ENCODE data around the gene ZFP69. TPM values are rescaled to one million over a fixed set of nuclear protein-coding genes. Genes with fewer than 3 reads are reported as not detected.

Gene ZFP69
- total and polyA plus RNA-seq, 10 of the 15 experiments (the other 5 are each of a cell fraction or from before 2014, with no cell fraction given), result 1.9 to 6.4 (median 3.7) TPM

DNA sequence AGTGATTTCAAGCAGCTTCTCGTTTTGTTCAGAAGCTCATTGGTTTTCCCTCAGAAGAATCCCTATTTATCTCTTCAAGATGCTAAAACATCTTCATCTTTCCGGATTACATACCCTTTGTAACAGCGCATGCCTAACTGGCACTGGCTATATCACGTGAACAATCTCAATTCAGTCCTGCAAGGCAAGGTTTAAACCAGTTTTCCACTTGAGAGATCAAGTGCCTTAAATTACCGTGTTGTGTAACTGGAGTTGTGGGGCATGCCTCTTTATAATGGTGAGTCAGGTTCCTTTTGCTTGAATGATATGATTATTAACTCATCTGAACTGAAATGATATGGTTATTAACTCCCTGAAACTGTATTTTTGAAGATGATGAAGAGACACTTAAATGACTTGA lies 37.8 kb upstream of the ZFP69 start:
- POLR2A ChIA-PET, result interaction anchor here (1.0 kb wide), 1 partner anchor 29 kb away, joined by 3 read pairs; no protein-coding TSS in a partner anchor
- FAIRE-seq (no peak), ATAC-seq (no peak), DNase-seq (ENCODE audit: low read depth, low spot score) (no peak)
- CTCF ChIA-PET, result interaction anchor here (0.7 to 3.5 kb wide), 15 partner anchors 10 to 362 kb away, joined by 3 to 40 read pairs (median 8); partner anchors contain the start of gene ZFP69B
- Histone ChIP-seq H3K9me3 (replicated peaks; ENCODE audit: control insufficient read depth, insufficient read depth, low read length) (no peaks in the 10 kb centered on the region; the same call in 1 of the 3 replicates), H3K4me3 (no peak overlapping the region), H3K27ac (ENCODE audit: control insufficient read depth, insufficient read depth) (no peak overlapping the region), H3K27me3 (replicated peaks in 1 of 2; ENCODE audit: control insufficient read depth in 2 of 2, insufficient read depth in 2 of 2, low read length in 1 of 2) (no peaks in the 10 kb centered on the region), H3K4me1 (ENCODE audit: control insufficient read depth, insufficient read depth, low read length) (no peaks in the 10 kb centered on the region), H2AFZ (ENCODE audit: control insufficient read depth, low read depth, low read length) (no peak overlapping the region), H3K79me2 (ENCODE audit: control insufficient read depth, insufficient read depth, low read length) (no peaks in the 10 kb centered on the region), H3K36me3 (ENCODE audit: control insufficient read depth in 2 of 2, insufficient read depth in 2 of 2, low read length in 1 of 2) (no peaks in the 10 kb centered on the region), H3K9ac (ENCODE audit: control insufficient read depth, insufficient read depth, low read length) (no peak overlapping the region), H3K4me2 (ENCODE audit: control insufficient read depth, insufficient read depth) (no peak overlapping the region), H4K20me1 (ENCODE audit: control insufficient read depth, insufficient read depth) (no peaks in the 10 kb centered on the region)
- no peak for TF ChIP-seq TBL1XR1 (IDR thresholded peaks at IDR 0.05; ENCODE audit: low read depth, low read length)
- BruUV-seq (replicated peaks), result no TSS peak
- SMC1A ChIA-PET (ENCODE audit: uncharacterized antibody, unreplicated experiment), result interaction anchor here (0.8 to 2.7 kb wide), 4 partner anchors 11 to 337 kb away, joined by 3 to 12 read pairs (median 4); partner anchors contain the start of gene ZFP69B
- 88% methylated on average over 5 of the region's 5 CpGs for WGBS (ENCODE audit: insufficient coverage, insufficient replicate concordance, low lambda C conversion rate, missing lambda C conversion rate)
- intact Hi-C loops (cut with micrococcal nuclease; ENCODE audit: unreplicated experiment), result no loop called here
- RAD21 ChIA-PET (ENCODE audit: unreplicated experiment), result no interaction called here
- in situ Hi-C loops (cut with MboI), result no loop called here

DNA sequence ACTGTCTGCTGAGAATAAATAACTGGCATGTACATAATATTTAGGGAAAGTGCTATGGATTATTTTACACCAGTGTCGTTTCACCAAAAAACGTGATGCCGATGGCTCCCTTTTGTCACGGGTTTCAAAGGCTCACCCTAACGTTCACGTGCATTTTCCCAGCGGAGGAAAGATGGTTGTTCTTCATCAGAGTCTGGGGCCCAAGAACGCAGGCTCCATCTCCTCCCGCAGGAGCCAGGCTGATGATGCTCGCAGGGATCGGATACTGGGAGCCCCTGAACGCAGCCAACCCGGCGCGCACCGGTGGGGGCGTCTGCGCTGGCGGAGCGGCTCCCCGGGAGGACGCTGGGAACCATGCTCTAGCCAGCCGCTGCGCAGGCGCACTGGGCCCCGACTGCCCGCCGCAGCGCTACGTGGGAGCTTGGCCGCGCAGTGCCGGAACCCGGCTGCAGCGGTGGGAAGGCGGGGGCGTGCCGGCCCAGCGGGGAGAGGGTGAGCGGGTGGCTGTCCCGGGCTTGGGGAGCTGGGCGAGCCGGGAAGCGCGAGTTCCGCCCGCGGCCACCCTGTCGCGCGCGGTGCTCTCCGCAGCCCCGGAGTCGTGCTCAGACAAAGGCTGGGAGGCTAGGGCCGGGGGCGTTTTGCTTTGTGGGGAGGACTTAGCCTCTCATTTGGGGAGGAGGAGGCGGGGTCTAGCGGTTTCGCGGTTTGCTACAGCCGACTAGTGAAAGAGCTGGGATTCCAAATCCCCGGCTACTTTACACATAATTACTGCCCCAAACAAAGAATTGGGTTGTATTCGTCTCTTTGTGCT lies 27.2 kb upstream of the ZFP69 start, which contains the start of gene ZFP69B:
ZFP69B (plus strand) TSS at position 793 of the 811 bp plus-strand sequence. CDS start 486 bp downstream, outside the sequence.
- H3K9ac ChIP-seq (ENCODE audit: control insufficient read depth, insufficient read depth, low read length), result peak within 1 kb of the TSS; percentile 77
- peak within 1 kb of the TSS; percentile 81 for H3K4me2 ChIP-seq (ENCODE audit: control insufficient read depth, insufficient read depth)
- no peaks in the 10 kb centered on the region for H3K27me3 ChIP-seq (replicated peaks in 1 of 2; ENCODE audit: control insufficient read depth in 2 of 2, insufficient read depth in 2 of 2, low read length in 1 of 2)
- H2AFZ ChIP-seq (ENCODE audit: control insufficient read depth, low read depth, low read length), result peak within 1 kb of the TSS; percentile 96
- H3K4me3 ChIP-seq, result peak within 1 kb of the TSS; percentile 63
- ChIA-PET POLR2A (interaction anchor here (0.6 to 1.6 kb wide), 7 partner anchors 10 to 410 kb away, joined by 3 to 5 read pairs (median 4); partner anchors contain the start of genes CAP1 and NFYC), CTCF (interaction anchor here (0.6 to 5.8 kb wide), 6 partner anchors 11 to 305 kb away, joined by 3 to 36 read pairs (median 6); no protein-coding TSS in a partner anchor), SMC1A (ENCODE audit: uncharacterized antibody, unreplicated experiment) (interaction anchor here (0.8 to 2.7 kb wide), 11 partner anchors 11 to 353 kb away, joined by 3 to 9 read pairs (median 5); partner anchors contain the start of genes EXO5 and ZNF684), RAD21 (ENCODE audit: unreplicated experiment) (interaction anchor here (0.8 to 1.6 kb wide), 7 partner anchors 28 to 111 kb away, joined by 3 to 10 read pairs (median 5); partner anchors contain the start of gene ZNF684)
- no peaks in the 10 kb centered on the region for H3K79me2 ChIP-seq (ENCODE audit: control insufficient read depth, insufficient read depth, low read length)
- H3K27ac ChIP-seq (ENCODE audit: control insufficient read depth, insufficient read depth), result peak within 1 kb of the TSS; percentile 83
- ATAC-seq, result peak; percentile 91
- WGBS (ENCODE audit: insufficient coverage, insufficient replicate concordance, low lambda C conversion rate, missing lambda C conversion rate), result under 1% methylated on average over 50 of the region's 64 CpGs
- no peaks in the 10 kb centered on the region for H3K36me3 ChIP-seq (ENCODE audit: control insufficient read depth in 2 of 2, insufficient read depth in 2 of 2, low read length in 1 of 2)
- intact Hi-C loops (cut with micrococcal nuclease; ENCODE audit: unreplicated experiment) (loop anchor here (1.0 kb wide), 1 partner anchor 58 kb away; the partner anchor contains the start of gene EXO5), in situ Hi-C loops (cut with MboI) (no loop called here)
- BruUV-seq (replicated peaks), result no TSS peak
- FAIRE-seq, result peak; percentile 75
- no peaks in the 10 kb centered on the region for H3K4me1 ChIP-seq (ENCODE audit: control insufficient read depth, insufficient read depth, low read length)
- peak; percentile 69 for DNase-seq (ENCODE audit: low read depth, low spot score)
- H3K9me3 ChIP-seq (replicated peaks; ENCODE audit: control insufficient read depth, insufficient read depth, low read length), result peaks cover 14% of the 10 kb centered on the region
- no peaks in the 10 kb centered on the region for H4K20me1 ChIP-seq (ENCODE audit: control insufficient read depth, insufficient read depth)
- TF ChIP-seq BACH1 (IDR thresholded peaks at IDR 0.05; ENCODE audit: borderline replicate concordance) (peak; percentile 79; the same call in 1 of the 2 replicates), KAT2A (conservative IDR thresholded peaks at IDR 0.05; ENCODE audit: control insufficient read depth, low read depth, low read length) (no peak), SREBF1 (IDR thresholded peaks at IDR 0.05; ENCODE audit: low read length) (no peak), EZH2 (IDR thresholded peaks at IDR 0.05; ENCODE audit: borderline replicate concordance, control insufficient read depth, low read depth, low read length) (no peak), PAX5 (IDR thresholded peaks at IDR 0.05; ENCODE audit: borderline replicate concordance, low read depth, low read length) (peak; percentile 64; the same call in 1 of the 2 replicates), HDAC2 (IDR thresholded peaks at IDR 0.05) (no peak), RCOR1 (conservative IDR thresholded peaks at IDR 0.05; ENCODE audit: low read depth, low read length) (no peak)
- TF ChIP-seq, protein P1, sequence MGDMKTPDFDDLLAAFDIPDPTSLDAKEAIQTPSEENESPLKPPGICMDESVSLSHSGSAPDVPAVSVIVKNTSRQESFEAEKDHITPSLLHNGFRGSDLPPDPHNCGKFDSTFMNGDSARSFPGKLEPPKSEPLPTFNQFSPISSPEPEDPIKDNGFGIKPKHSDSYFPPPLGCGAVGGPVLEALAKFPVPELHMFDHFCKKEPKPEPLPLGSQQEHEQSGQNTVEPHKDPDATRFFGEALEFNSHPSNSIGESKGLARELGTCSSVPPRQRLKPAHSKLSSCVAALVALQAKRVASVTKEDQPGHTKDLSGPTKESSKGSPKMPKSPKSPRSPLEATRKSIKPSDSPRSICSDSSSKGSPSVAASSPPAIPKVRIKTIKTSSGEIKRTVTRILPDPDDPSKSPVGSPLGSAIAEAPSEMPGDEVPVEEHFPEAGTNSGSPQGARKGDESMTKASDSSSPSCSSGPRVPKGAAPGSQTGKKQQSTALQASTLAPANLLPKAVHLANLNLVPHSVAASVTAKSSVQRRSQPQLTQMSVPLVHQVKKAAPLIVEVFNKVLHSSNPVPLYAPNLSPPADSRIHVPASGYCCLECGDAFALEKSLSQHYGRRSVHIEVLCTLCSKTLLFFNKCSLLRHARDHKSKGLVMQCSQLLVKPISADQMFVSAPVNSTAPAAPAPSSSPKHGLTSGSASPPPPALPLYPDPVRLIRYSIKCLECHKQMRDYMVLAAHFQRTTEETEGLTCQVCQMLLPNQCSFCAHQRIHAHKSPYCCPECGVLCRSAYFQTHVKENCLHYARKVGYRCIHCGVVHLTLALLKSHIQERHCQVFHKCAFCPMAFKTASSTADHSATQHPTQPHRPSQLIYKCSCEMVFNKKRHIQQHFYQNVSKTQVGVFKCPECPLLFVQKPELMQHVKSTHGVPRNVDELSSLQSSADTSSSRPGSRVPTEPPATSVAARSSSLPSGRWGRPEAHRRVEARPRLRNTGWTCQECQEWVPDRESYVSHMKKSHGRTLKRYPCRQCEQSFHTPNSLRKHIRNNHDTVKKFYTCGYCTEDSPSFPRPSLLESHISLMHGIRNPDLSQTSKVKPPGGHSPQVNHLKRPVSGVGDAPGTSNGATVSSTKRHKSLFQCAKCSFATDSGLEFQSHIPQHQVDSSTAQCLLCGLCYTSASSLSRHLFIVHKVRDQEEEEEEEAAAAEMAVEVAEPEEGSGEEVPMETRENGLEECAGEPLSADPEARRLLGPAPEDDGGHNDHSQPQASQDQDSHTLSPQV (IDR thresholded peaks at IDR 0.05), result 0 out of 2 replicates have a peak, but pooled peaks have one; percentile 45

Data from GM12878 (cell line).